IMR-90 (cell line): ENCODE measurements around the gene C21orf58.

Experiments used
- CEBPB ChIP-seq: IDR thresholded peaks from 2 replicates; pipeline ENCODE4 v1.6.1; 2012; ENCODE audit warnings: low read depth, low read length, improper control_type of control experiment
- MXI1 ChIP-seq: IDR thresholded peaks from 2 replicates; pipeline ENCODE4 v1.6.1; 2012; ENCODE audit warnings: low read depth, mild to moderate bottlenecking, low read length, moderate library complexity, borderline replicate concordance
- RAD21 ChIP-seq: IDR thresholded peaks from 2 replicates; pipeline ENCODE4 v1.6.1; 2012; ENCODE audit warnings: low read length, improper control_type of control experiment
- RCOR1 ChIP-seq: IDR thresholded peaks from 2 replicates; pipeline ENCODE4 v1.6.1; 2012; ENCODE audit warnings: mild to moderate bottlenecking, low read length, improper control_type of control experiment; ENCODE audit not compliant: insufficient replicate concordance
- RFX5 ChIP-seq: IDR thresholded peaks from 2 replicates; pipeline ENCODE4 v1.8.0; 2012; ENCODE audit warnings: low read depth, mild to moderate bottlenecking, low read length, moderate library complexity
- SMC3 ChIP-seq: fragments of 150-350 bp; IDR thresholded peaks from 2 replicates; pipeline ENCODE4 v1.6.1; 2016; ENCODE audit warnings: low read depth, mild to moderate bottlenecking, antibody characterized with exemption, low read length, moderate library complexity
- TF ChIP-seq, protein P1 (sequence below): conservative IDR thresholded peaks from 2 replicates; pipeline ENCODE4 v1.5.1; 2012; ENCODE audit warnings: mild to moderate bottlenecking, low read depth, low read length, improper control_type of control experiment

DNA sequence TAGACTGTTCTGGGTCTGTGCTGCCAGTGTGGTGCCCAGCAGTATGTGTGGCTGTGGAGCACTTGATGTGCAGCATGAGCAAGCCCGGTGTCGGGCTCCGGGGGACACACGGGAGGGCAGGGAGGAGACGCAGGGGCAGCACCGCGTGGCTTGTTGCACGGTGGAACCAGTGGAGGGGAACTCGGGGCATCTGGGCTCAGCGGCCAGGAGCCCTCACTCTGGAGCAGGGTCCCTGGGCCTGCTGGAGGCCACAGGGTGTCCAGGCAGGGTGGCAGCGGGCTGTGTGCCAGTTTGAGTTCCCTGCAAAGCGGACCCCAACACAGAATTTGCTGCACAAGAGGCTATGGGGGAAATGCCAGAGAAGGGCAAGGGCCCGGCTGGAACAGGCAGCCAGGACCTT lies 30.8 kb upstream of the C21orf58 start:
- TF ChIP-seq, protein P1, sequence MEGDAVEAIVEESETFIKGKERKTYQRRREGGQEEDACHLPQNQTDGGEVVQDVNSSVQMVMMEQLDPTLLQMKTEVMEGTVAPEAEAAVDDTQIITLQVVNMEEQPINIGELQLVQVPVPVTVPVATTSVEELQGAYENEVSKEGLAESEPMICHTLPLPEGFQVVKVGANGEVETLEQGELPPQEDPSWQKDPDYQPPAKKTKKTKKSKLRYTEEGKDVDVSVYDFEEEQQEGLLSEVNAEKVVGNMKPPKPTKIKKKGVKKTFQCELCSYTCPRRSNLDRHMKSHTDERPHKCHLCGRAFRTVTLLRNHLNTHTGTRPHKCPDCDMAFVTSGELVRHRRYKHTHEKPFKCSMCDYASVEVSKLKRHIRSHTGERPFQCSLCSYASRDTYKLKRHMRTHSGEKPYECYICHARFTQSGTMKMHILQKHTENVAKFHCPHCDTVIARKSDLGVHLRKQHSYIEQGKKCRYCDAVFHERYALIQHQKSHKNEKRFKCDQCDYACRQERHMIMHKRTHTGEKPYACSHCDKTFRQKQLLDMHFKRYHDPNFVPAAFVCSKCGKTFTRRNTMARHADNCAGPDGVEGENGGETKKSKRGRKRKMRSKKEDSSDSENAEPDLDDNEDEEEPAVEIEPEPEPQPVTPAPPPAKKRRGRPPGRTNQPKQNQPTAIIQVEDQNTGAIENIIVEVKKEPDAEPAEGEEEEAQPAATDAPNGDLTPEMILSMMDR, result no peak
- no peak for TF ChIP-seq RFX5
- TF ChIP-seq MXI1, result no peak
- TF ChIP-seq RCOR1, result no peak
- TF ChIP-seq SMC3, result no peak
- TF ChIP-seq RAD21, result no peak
- no peak for TF ChIP-seq CEBPB
